ENCODE results near the gene STIM1.

Gene STIM1

GRCh38 chr11:3853545-3853842 is 2.0 kb upstream of the STIM1 start:
- in situ Hi-C loops (cut with HindIII; ENCODE audit: low sequenced_read_pairs) = loop anchor here (10.0 kb wide), 1 partner anchor 201 kb away; no protein-coding TSS in a partner anchor

GRCh38 chr11:3853899-3854659 is 1.4 kb upstream of the STIM1 start:
- no peak for DNase-seq (ENCODE audit: low read depth)
- TF ChIP-seq CTCF (IDR thresholded peaks at IDR 0.05; ENCODE audit: low read depth, low read length, missing control alignments) = no peak
- H3K4me3 ChIP-seq (ENCODE audit: low read depth, low read length) = no peak overlapping the region
- in situ Hi-C loops (cut with HindIII; ENCODE audit: low sequenced_read_pairs) = loop anchor here (10.0 kb wide), 1 partner anchor 201 kb away; no protein-coding TSS in a partner anchor

More at GRCh38 chr11:3853545-3853842, 2.0 kb upstream of the STIM1 start:
- no peak for TF ChIP-seq CTCF (IDR thresholded peaks at IDR 0.05; ENCODE audit: low read depth, low read length, missing control alignments)
- DNase-seq (ENCODE audit: low read depth) = no peak
- no peak overlapping the region for H3K4me3 ChIP-seq (ENCODE audit: low read depth, low read length)

GRCh38 chr11:3854660-3854976 is 846 bp upstream of the STIM1 start:
- DNase-seq (ENCODE audit: low read depth) = no peak
- TF ChIP-seq CTCF (IDR thresholded peaks at IDR 0.05; ENCODE audit: low read depth, low read length, missing control alignments) = no peak
- no peak overlapping the region for H3K4me3 ChIP-seq (ENCODE audit: low read depth, low read length)
- in situ Hi-C loops (cut with HindIII; ENCODE audit: low sequenced_read_pairs) = loop anchor here (10.0 kb wide), 1 partner anchor 200 kb away; no protein-coding TSS in a partner anchor

GRCh38 chr11:3855808-3856491 is 486 bp downstream of the STIM1 start:
- no peak for TF ChIP-seq CTCF (IDR thresholded peaks at IDR 0.05; ENCODE audit: low read depth, low read length, missing control alignments)
- in situ Hi-C loops (cut with HindIII; ENCODE audit: low sequenced_read_pairs) = loop anchor here (10.0 kb wide), 1 partner anchor 199 kb away; no protein-coding TSS in a partner anchor

GRCh38 chr11:3856856-3857553 is 1.5 kb downstream of the STIM1 start:
- in situ Hi-C loops (cut with HindIII; ENCODE audit: low sequenced_read_pairs) = loop anchor here (10.0 kb wide), 1 partner anchor 198 kb away; no protein-coding TSS in a partner anchor
- DNase-seq (ENCODE audit: low read depth) = no peak
- peak overlapping the region; percentile 92 for H3K4me3 ChIP-seq (ENCODE audit: low read depth, low read length)
- no peak for TF ChIP-seq CTCF (IDR thresholded peaks at IDR 0.05; ENCODE audit: low read depth, low read length, missing control alignments)

More at GRCh38 chr11:3855808-3856491, 486 bp downstream of the STIM1 start:
- peak overlapping the region; percentile 92 for H3K4me3 ChIP-seq (ENCODE audit: low read depth, low read length)
- DNase-seq (ENCODE audit: low read depth) = no peak

- TF ChIP-seq CTCF (IDR thresholded peaks at IDR 0.05; ENCODE audit: low read depth, low read length, missing control alignments) = no peak
- in situ Hi-C loops (cut with HindIII; ENCODE audit: low sequenced_read_pairs) = loop anchor here (10.0 kb wide), 1 partner anchor 197 kb away; no protein-coding TSS in a partner anchor
- no peak for DNase-seq (ENCODE audit: low read depth)
- H3K4me3 ChIP-seq (ENCODE audit: low read depth, low read length) = no peak overlapping the region
Observed at GRCh38 chr11:3857628-3858027, 2.2 kb downstream of the STIM1 start.
